ENCODE results near the gene SPATS1.

Gene SPATS1

DNA sequence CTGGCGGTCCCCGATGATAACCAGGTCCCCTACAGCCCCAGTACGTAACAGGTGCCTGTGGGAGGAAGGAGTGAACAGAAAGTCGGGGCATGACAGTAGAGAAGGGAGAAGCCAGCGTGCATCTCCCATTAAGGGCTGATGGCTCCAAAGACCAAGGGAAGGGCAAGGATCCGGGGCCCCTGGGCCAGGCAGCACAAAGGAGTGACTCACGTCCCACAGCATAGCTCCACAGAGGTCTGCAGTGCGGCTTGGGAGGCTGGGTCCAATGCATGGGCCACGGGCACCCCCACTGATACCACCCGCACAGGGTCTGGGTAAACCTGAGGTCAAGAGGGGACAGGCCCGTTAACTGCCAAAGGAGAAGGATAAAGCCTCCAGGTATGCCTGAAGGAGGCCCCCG, 39.6 kb upstream of the SPATS1 start:
- H3K27ac ChIP-seq (replicated peaks): no peak overlapping the region

GRCh38 chr6:44303842-44304241, 38.6 kb upstream of the SPATS1 start:
- no peak overlapping the region for H3K27ac ChIP-seq (replicated peaks)
- no peak for TF ChIP-seq SPI1 (IDR thresholded peaks at IDR 0.05; ENCODE audit: borderline replicate concordance, low read depth)
- no peak for TF ChIP-seq REST (IDR thresholded peaks at IDR 0.05; ENCODE audit: insufficient replicate concordance, low read depth)
- no peak for TF ChIP-seq POLR2AphosphoS5 (IDR thresholded peaks at IDR 0.05; ENCODE audit: low read depth)
- TF ChIP-seq CTCF (IDR thresholded peaks at IDR 0.05; ENCODE audit: insufficient read depth, low read length): no peak
- TF ChIP-seq GABPA (IDR thresholded peaks at IDR 0.05; ENCODE audit: low read depth): no peak
- DNase-seq (ENCODE audit: low read depth in 1 of 2, low spot score in 1 of 2): no peak
- no peaks in the 10 kb centered on the region for H3K27me3 ChIP-seq (ENCODE audit: insufficient read depth, poor library complexity, severe bottlenecking)
- H3K4me3 ChIP-seq (replicated peaks; ENCODE audit: insufficient read depth, low read length): no peak overlapping the region

More for the DNA sequence above, 39.6 kb upstream of the SPATS1 start:
- DNase-seq (ENCODE audit: low read depth in 1 of 2, low spot score in 1 of 2): no peak
- Histone ChIP-seq H3K4me3 (replicated peaks; ENCODE audit: insufficient read depth, low read length) (no peak overlapping the region), H3K27me3 (ENCODE audit: insufficient read depth, poor library complexity, severe bottlenecking) (peaks cover under 1% of the 10 kb centered on the region)
- TF ChIP-seq REST (IDR thresholded peaks at IDR 0.05; ENCODE audit: insufficient replicate concordance, low read depth): no peak
- TF ChIP-seq GABPA (IDR thresholded peaks at IDR 0.05; ENCODE audit: low read depth): no peak
- TF ChIP-seq POLR2AphosphoS5 (IDR thresholded peaks at IDR 0.05; ENCODE audit: low read depth): no peak
- TF ChIP-seq CTCF (IDR thresholded peaks at IDR 0.05; ENCODE audit: insufficient read depth, low read length): no peak
- TF ChIP-seq SPI1 (IDR thresholded peaks at IDR 0.05; ENCODE audit: borderline replicate concordance, low read depth): no peak

- no peak overlapping the region for H3K4me3 ChIP-seq (replicated peaks; ENCODE audit: insufficient read depth, low read length)
- no peaks in the 10 kb centered on the region for H3K27me3 ChIP-seq (ENCODE audit: insufficient read depth, poor library complexity, severe bottlenecking)
- H3K27ac ChIP-seq (replicated peaks): no peak overlapping the region
- TF ChIP-seq REST (IDR thresholded peaks at IDR 0.05; ENCODE audit: insufficient replicate concordance, low read depth) (no peak), CTCF (IDR thresholded peaks at IDR 0.05; ENCODE audit: insufficient read depth, low read length) (peak; percentile 43)
- peak in 1 of 2 experiments; percentile 21 for DNase-seq (ENCODE audit: low read depth in 1 of 2, low spot score in 1 of 2)
These were observed 37.9 kb upstream of the SPATS1 start for GRCh38 chr6:44304282-44305199.
